GM11168 (cell line): ENCODE data around the gene C6orf62.
"Not testable (repeated sequence)": the region's sequence is repeated elsewhere in the genome, so short reads cannot be mapped to it uniquely, and the experiment has no call there.

Source experiments
- in situ Hi-C: fragments of 300-500 bp; cut with MboI; formaldehyde crosslinking; loops from one replicate; pipeline ENCODE4 v1.12.0; 2022; ENCODE audit warnings: low sequenced_read_pairs; ENCODE audit not compliant: unreplicated experiment

The C6orf62 gene

GRCh38 chr6:24719125-24719971, at the start of gene C6orf62:
Gene C6orf62 (minus strand): TSS chr6:24719154. CDS start chr6:24718668, 486 bp downstream.
- in situ Hi-C loops, result no loop called here

- in situ Hi-C loops, result loop anchor here (10.0 kb wide), 1 partner anchor 184 kb away; no protein-coding TSS in a partner anchor
Observed at GRCh38 chr6:24768361-24768760, 49.4 kb upstream of the C6orf62 start.

DNA sequence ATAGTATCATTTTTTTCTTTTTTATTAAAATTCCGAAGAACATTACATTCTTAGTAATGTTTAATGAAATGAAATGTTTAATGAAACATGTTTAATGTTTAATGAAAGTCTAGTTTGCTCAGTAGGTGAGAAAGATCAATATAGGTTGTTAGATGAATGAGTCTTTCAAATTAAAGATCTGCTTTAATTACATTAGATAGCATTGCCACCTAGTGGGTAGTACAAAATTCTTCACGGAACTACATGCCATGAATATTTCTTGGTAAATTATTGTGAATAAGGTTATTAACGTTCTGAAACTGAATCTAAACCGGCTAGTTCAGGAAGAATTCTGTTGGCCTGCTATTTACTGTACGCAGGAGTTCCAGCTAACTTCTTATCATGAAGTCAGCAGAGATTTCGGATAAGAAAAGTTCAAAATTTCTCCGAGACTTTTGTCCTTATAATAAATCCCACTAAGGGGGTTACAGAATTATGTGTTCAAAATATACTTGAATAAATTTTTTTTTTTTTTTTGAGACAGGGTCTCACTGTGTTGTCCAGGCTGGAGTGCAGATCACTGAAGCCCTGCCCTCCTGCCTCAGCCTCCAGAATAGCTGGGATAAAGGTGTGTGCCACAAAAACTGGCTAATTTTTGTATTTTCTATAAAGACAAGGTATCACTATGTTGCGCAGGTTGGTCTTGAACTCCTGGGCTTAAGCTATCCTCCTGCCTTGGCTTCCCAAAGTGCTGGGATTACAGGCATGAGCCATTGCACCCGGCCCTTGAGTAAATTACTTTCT, 47.9 kb upstream of the C6orf62 start:
- in situ Hi-C loops, result loop anchor here (10.0 kb wide), 1 partner anchor 182 kb away; no protein-coding TSS in a partner anchor

GRCh38 chr6:24765968-24766367, 47.0 kb upstream of the C6orf62 start:
- in situ Hi-C loops, result loop anchor here (10.0 kb wide), 1 partner anchor 181 kb away; no protein-coding TSS in a partner anchor

- in situ Hi-C loops, result loop anchor here (10.0 kb wide), 1 partner anchor 180 kb away; no protein-coding TSS in a partner anchor
Observed at GRCh38 chr6:24764833-24765828, 46.2 kb upstream of the C6orf62 start.

GRCh38 chr6:24763578-24763977, 44.6 kb upstream of the C6orf62 start:
- in situ Hi-C loops, result loop anchor here (10.0 kb wide), 1 partner anchor 179 kb away; no protein-coding TSS in a partner anchor

- in situ Hi-C loops, result loop anchor here (10.0 kb wide), 1 partner anchor 177 kb away; no protein-coding TSS in a partner anchor
Observed at GRCh38 chr6:24761851-24762250, 42.9 kb upstream of the C6orf62 start.

GRCh38 chr6:24761193-24761835, 42.4 kb upstream of the C6orf62 start:
- in situ Hi-C loops, result loop anchor here (10.0 kb wide), 1 partner anchor 177 kb away; no protein-coding TSS in a partner anchor

DNA sequence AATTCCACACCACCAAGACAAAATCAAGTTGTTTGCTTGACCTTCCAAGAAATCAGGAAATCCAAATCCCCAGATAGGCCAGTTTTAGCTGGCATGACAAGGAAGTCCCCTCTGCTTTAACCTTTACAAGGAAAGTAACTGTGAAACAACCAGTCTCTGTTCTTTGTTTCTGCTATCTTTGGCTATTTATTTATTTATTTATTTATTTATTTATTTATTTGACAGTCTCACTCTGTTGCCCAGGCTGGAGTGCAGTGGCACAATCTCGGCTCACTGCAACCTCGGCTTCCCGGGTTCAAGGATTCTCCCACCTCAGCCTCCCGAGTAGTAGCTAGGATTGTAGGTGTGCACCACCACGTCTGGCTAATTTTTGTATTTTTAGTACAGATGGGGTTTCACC, 41.3 kb upstream of the C6orf62 start:
- in situ Hi-C loops, result loop anchor here (10.0 kb wide), 1 partner anchor 175 kb away; no protein-coding TSS in a partner anchor

DNA sequence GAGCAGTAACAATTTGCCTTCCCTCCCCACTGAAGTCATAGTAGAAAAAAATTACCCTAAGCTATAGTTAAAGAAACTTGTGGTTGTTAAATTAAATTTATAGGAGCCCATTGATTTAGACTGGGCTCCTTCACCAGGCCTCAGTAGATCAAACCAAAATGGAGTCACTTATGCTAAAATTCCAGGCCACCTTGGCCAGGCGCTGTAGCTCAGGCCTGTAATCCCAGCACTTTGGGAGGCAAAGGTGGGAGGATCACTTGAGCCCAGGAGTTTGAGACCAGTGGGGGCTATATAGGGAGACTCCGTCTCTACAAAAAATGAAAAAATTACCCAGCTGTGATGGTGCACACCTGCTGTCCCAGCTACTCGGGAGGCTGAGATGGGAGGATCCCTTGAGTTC, 40.8 kb upstream of the C6orf62 start:
- in situ Hi-C loops, result loop anchor here (10.0 kb wide), 1 partner anchor 175 kb away; no protein-coding TSS in a partner anchor

- in situ Hi-C loops, result no loop called here
Observed at GRCh38 chr6:24757611-24758010, 38.7 kb upstream of the C6orf62 start.

DNA sequence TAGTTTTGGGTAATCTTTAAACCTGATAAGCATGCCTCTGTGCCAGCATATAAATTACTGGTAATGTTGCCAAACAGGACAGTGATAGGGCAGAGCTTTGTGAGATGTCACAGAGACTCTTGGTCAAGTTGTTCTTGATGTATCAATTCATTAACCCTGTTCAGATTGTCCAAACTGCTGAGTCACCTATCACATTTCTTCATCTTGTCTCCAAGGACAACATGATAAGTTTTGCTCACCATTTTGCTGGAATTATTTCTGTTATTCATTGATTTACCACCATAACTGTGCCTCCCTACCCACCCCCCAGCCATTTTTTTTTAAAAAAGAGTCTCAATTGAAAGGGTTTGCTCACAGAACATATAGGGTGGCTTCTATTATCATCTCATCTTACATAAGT, 36.3 kb upstream of the C6orf62 start:
- in situ Hi-C loops, result no loop called here

GRCh38 chr6:24754378-24754777, 35.4 kb upstream of the C6orf62 start:
- in situ Hi-C loops, result not testable (repeated sequence)

DNA sequence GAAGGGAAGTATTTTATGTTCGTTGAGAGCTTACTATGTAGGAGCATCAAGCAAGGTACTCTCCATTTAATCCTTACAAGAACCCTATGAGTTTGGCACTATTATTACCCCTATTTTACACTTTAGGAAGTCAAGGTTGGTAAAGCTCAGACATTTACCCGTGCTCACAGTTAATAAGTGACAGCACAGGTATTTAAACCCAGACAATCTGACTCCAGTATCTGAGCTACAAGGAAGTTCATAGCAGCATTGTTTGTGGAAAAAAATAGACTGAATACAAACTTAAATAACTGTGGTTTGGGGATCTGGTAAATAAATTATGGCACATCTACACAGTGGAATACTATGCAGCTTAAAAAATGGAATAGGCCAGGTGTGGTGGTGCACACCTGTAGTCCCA, 34.6 kb upstream of the C6orf62 start:
- in situ Hi-C loops, result no loop called here

DNA sequence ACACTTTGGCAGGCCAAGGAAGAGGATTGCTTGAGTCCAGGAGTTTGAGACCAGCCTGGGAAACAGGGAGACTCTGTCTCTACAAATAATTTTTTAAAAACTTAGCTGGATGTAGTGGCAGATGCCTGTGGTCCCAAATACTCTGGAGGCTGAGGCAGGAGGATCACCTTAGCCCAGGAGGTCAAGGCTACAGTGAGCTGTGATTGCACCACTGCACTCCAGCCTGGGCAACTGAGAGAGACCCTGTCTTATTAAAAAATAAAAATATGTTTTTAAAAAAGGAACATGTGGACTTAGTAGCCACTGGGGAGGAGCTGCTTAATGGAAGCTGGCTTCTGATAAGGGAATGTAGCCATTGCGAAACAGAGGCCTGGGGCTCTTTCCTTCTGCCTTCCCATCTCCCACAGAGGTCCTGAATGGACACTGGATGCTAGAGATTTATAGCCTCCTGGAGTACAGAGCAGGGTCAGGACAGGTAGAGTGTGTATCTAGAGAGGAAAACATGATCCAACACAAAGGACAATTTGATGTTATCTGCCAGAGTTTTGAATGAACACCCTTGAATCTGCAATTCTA, 34.1 kb upstream of the C6orf62 start:
- in situ Hi-C loops, result no loop called here

GRCh38 chr6:24752503-24752902, 33.5 kb upstream of the C6orf62 start:
- in situ Hi-C loops, result no loop called here

GRCh38 chr6:24750878-24751277, 31.9 kb upstream of the C6orf62 start:
- in situ Hi-C loops, result not testable (repeated sequence)

GRCh38 chr6:24749297-24749696, 30.3 kb upstream of the C6orf62 start:
- in situ Hi-C loops, result no loop called here

DNA sequence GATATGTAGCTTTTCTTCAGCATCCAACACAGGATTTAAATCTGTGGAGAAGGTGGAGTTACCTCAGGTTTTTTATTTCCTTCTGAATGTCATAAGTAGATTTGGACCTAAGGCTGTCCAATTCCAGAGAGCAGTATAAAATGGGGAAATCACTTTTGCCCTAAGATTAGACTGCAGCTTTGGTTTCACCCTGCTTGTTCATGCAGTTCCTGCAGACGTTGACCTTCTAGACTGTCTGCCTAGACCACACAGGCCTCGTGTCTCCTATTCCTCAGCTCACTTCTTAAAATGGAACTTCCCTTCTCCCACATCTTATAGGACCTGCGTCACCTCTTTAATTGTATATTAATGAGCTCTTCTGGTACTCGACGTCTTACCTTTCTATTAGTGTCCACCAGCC, 26.0 kb upstream of the C6orf62 start:
- in situ Hi-C loops, result no loop called here
